SK-N-MC (cell line): ENCODE results near the gene CFAP107.

Experiments
- EZH2 ChIP-seq: fragments of 200-600 bp; sonication (generic); IDR thresholded peaks from one replicate; pipeline ENCODE4 v1.6.1; 2017; ENCODE audit warnings: antibody characterized with exemption
- POLR2AphosphoS5 ChIP-seq: IDR thresholded peaks from 2 replicates; pipeline ENCODE4 v1.6.1; 2012; ENCODE audit warnings: mild to moderate bottlenecking, low read depth, low read length, borderline replicate concordance

DNA sequence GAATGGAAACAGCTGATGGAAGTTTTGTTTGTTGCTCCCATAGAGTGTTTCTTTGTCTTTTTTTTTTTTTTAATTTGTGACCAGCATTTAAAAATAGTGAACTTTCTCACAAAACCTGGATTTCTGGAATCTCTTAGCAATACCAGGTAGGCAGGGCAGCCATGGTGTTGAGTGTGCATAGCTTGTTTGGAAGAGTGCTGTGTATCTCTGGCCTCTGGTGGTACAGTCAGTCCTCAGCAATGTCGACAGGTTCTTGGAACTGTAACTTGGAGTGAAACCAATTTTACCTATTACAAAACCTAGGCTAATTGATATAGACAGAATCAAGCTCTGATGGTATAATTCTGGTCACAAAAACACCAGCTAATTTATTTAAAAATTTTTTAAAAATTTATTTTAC lies 23.4 kb upstream of the CFAP107 start:
- TF ChIP-seq EZH2 (no peak), POLR2AphosphoS5 (no peak)
